Measurements from ENCODE around the gene OR2A7. TPM values are rescaled to one million over a fixed set of nuclear protein-coding genes. Genes with fewer than 3 reads are reported as not detected.
A peak's percentile ranks its signal among the peaks of the same experiment; 100 is the strongest.
"Not testable (repeated sequence)": the region's sequence is repeated elsewhere in the genome, so short reads cannot be mapped to it uniquely, and the experiment has no call there.

OR2A7 gene
- total and polyA plus RNA-seq, 8 donors = 5.3 to 25.2 (median 17.1) TPM

GRCh38 chr7:144219149-144219548 lies 45.4 kb downstream of the OR2A7 start:
- intact Hi-C loops (cut with DNase I); H3K27ac ChIP-seq; H3K27me3 ChIP-seq; H3K4me1 ChIP-seq; H3K4me3 ChIP-seq; DNase-seq; H3K36me3 ChIP-seq; H3K9me3 ChIP-seq: not testable (repeated sequence)
- ATAC-seq = peak; percentile 75

GRCh38 chr7:144218581-144218980 lies 46.0 kb downstream of the OR2A7 start:
- ATAC-seq; H3K4me3 ChIP-seq; H3K4me1 ChIP-seq; H3K36me3 ChIP-seq; H3K27ac ChIP-seq; H3K27me3 ChIP-seq; H3K9me3 ChIP-seq; intact Hi-C loops (cut with DNase I): not testable (repeated sequence)
- DNase-seq = peak in 1 of 4 donors; percentile 9

GRCh38 chr7:144217200-144217599 lies 47.4 kb downstream of the OR2A7 start:
- H3K9me3 ChIP-seq; H3K4me1 ChIP-seq; DNase-seq; H3K27me3 ChIP-seq; H3K36me3 ChIP-seq; H3K4me3 ChIP-seq; ATAC-seq; intact Hi-C loops (cut with DNase I); H3K27ac ChIP-seq: not testable (repeated sequence)

Other genes starting within 250 kb of the OR2A7 start
- gene OR2A5, start 215.8 kb downstream of the OR2A7 start, total RNA-seq = not detected
- gene OR2A5, start 215.8 kb downstream of the OR2A7 start, polyA plus RNA-seq (ENCODE audit: insufficient read length in 6 of 6) = under 1 TPM; 0.06 to 0.28 (median 0.15) TPM
- not detected for gene OR2A25, start 195.0 kb downstream of the OR2A7 start, total RNA-seq
- gene OR2A25, start 195.0 kb downstream of the OR2A7 start, polyA plus RNA-seq (ENCODE audit: insufficient read length in 6 of 6) = under 1 TPM in 3 of 6 donors, not detected in 3; 0.08 to 0.17 (median 0.09) TPM
- not detected for gene OR2A12, start 178.5 kb downstream of the OR2A7 start, total RNA-seq
- gene OR2A12, start 178.5 kb downstream of the OR2A7 start, polyA plus RNA-seq (ENCODE audit: insufficient read length in 6 of 6) = under 1 TPM; 0.07 to 0.15 (median 0.09) TPM
- gene OR2A2, start 155.2 kb downstream of the OR2A7 start, total RNA-seq = not detected
- not detected for gene OR2A2, start 155.2 kb downstream of the OR2A7 start, polyA plus RNA-seq (ENCODE audit: insufficient read length in 6 of 6)
- not detected for gene OR2A14, start 141.6 kb downstream of the OR2A7 start, total RNA-seq
- gene OR2A14, start 141.6 kb downstream of the OR2A7 start, polyA plus RNA-seq (ENCODE audit: insufficient read length in 6 of 6) = under 1 TPM in 4 of 6 donors, not detected in 2; 0.14 to 0.20 (median 0.15) TPM
- gene CTAGE4, start 81.3 kb downstream of the OR2A7 start, total RNA-seq = 1 to 10 TPM; 5.0 to 5.3 TPM
- 10 to 100 TPM in 3 of 6 donors, 1 to 10 TPM in 3; 1.7 to 19.5 (median 7.9) TPM for gene CTAGE4, start 81.3 kb downstream of the OR2A7 start, polyA plus RNA-seq (ENCODE audit: insufficient read length in 6 of 6)
- 1 to 10 TPM; 1.0 to 8.6 TPM for gene ARHGEF35, start 69.0 kb downstream of the OR2A7 start, total RNA-seq
- 10 to 100 TPM; 13.0 to 18.1 (median 15.2) TPM for gene ARHGEF35, start 69.0 kb downstream of the OR2A7 start, polyA plus RNA-seq (ENCODE audit: insufficient read length in 6 of 6)
- gene OR2A42, start 25.2 kb downstream of the OR2A7 start, total RNA-seq = not detected
- 1 to 10 TPM; 1.1 to 5.6 (median 3.2) TPM for gene OR2A42, start 25.2 kb downstream of the OR2A7 start, polyA plus RNA-seq (ENCODE audit: insufficient read length in 6 of 6)
- 1 to 10 TPM in 1 of 2 donors, not detected in 1; 3.0 TPM for gene CTAGE8, start 4.5 kb upstream of the OR2A7 start, total RNA-seq
- 10 to 100 TPM in 1 of 6 donors, 1 to 10 TPM in 5; 5.3 to 11.3 (median 7.8) TPM for gene CTAGE8, start 4.5 kb upstream of the OR2A7 start, polyA plus RNA-seq (ENCODE audit: insufficient read length in 6 of 6)
- not detected for gene OR2A1, start 47.6 kb upstream of the OR2A7 start, total RNA-seq
- gene OR2A1, start 47.6 kb upstream of the OR2A7 start, polyA plus RNA-seq (ENCODE audit: insufficient read length in 6 of 6) = 1 to 10 TPM; 1.6 to 3.2 (median 2.7) TPM
- gene ARHGEF5, start 90.6 kb upstream of the OR2A7 start, total RNA-seq = 10 to 100 TPM; 23.9 to 32.3 TPM
- gene ARHGEF5, start 90.6 kb upstream of the OR2A7 start, polyA plus RNA-seq (ENCODE audit: insufficient read length in 6 of 6) = 10 to 100 TPM; 13.0 to 37.1 (median 24.8) TPM
- gene NOBOX, start 138.9 kb upstream of the OR2A7 start, total RNA-seq = not detected
- gene NOBOX, start 138.9 kb upstream of the OR2A7 start, polyA plus RNA-seq (ENCODE audit: insufficient read length in 6 of 6) = not detected